AG04450 (cell line): ENCODE results near the gene GCNT2. TPM values are rescaled to one million over a fixed set of nuclear protein-coding genes. Genes with fewer than 3 reads are reported as not detected.
"Not testable (repeated sequence)": the region's sequence is repeated elsewhere in the genome, so short reads cannot be mapped to it uniquely, and the experiment has no call there.

ENCODE experiments used
- CTCF ChIA-PET: fragments of 300-600, 350-600 bp; formaldehyde crosslinking; extraction: SDS; loops from one replicate; lab custom pipeline; 2022; ENCODE audit warnings: antibody characterized with exemption, inconsistent platforms; lab: Charles Lee
- POLR2A ChIA-PET: fragments of 350-600 bp; formaldehyde crosslinking; extraction: SDS; loops from one replicate; lab custom pipeline; 2021; ENCODE audit warnings: antibody characterized with exemption, inconsistent platforms; lab: Yijun Ruan, JAX
- DNase-seq: peaks from one replicate; pipeline ENCODE4 v3.0.0-alpha.2; 2011; ENCODE audit warnings: low read depth, low spot score
- H3K27ac ChIP-seq: one replicate; pipeline ENCODE4 v1.5.1; 2012; ENCODE audit warnings: low read depth, low read length, control low read depth
- H3K27me3 ChIP-seq: one replicate; pipeline ENCODE4 v1.6.0; 2012; ENCODE audit warnings: low read length; ENCODE audit not compliant: control insufficient read depth, insufficient read depth
- H3K4me3 ChIP-seq: 2 replicates; pipeline ENCODE4 v1.5.1; 2011; ENCODE audit warnings: mild to moderate bottlenecking, low read depth, low read length, control low read depth
- H3K9me3 ChIP-seq: 2 replicates; pipeline ENCODE4 v1.5.1; 2012; ENCODE audit warnings: low read length; ENCODE audit not compliant: control insufficient read depth, insufficient read depth
- polyA plus RNA-seq: library from polyadenylated mRNA; depleted of rRNA; stranded (reverse); fragments of >200 nt; gene quantifications from 2 replicates; pipeline ENCODE4 v1.2.3, GENCODE V29; 2011
- TF ChIP-seq, protein P1 (sequence below): IDR thresholded peaks from 2 replicates; pipeline ENCODE4 v1.5.1; 2011; ENCODE audit warnings: low read depth, low read length, control low read depth, inconsistent platforms

Gene GCNT2
- polyA plus RNA-seq, 1 experiment: 2.5 TPM

DNA sequence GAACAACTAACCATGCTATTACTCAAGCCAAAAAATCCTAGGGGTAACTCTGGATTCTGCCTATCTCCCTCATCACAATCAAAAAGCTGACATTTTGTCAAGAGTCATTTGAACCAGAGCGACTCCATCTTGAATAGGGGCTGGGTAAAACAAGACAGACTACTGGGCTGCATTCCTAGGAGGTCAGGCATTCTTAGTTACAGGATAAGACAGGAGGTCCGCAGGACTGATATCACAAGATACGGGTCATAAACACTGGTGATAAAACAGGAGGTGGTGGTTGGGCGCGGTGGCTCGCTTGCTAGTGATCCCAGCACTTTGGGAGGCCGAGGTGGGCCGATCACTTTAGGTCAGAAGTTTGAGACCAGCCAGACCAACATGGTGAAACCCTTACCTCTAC, 141.1 kb downstream of the GCNT2 start:
- TF ChIP-seq, protein P1, sequence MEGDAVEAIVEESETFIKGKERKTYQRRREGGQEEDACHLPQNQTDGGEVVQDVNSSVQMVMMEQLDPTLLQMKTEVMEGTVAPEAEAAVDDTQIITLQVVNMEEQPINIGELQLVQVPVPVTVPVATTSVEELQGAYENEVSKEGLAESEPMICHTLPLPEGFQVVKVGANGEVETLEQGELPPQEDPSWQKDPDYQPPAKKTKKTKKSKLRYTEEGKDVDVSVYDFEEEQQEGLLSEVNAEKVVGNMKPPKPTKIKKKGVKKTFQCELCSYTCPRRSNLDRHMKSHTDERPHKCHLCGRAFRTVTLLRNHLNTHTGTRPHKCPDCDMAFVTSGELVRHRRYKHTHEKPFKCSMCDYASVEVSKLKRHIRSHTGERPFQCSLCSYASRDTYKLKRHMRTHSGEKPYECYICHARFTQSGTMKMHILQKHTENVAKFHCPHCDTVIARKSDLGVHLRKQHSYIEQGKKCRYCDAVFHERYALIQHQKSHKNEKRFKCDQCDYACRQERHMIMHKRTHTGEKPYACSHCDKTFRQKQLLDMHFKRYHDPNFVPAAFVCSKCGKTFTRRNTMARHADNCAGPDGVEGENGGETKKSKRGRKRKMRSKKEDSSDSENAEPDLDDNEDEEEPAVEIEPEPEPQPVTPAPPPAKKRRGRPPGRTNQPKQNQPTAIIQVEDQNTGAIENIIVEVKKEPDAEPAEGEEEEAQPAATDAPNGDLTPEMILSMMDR: no peak
- ChIA-PET POLR2A (no interaction called here), CTCF (interaction anchor here (0.6 to 1.0 kb wide), 2 partner anchors 152 to 1146 kb away, joined by 3 to 8 read pairs; no protein-coding TSS in a partner anchor)
- Histone ChIP-seq H3K27me3 (peaks cover 2% of the 10 kb centered on the region), H3K27ac (no peak overlapping the region), H3K9me3 (peaks cover 8% of the 10 kb centered on the region; the same call in 1 of the 2 replicates), H3K4me3 (no peak overlapping the region)
- DNase-seq: no peak

DNA sequence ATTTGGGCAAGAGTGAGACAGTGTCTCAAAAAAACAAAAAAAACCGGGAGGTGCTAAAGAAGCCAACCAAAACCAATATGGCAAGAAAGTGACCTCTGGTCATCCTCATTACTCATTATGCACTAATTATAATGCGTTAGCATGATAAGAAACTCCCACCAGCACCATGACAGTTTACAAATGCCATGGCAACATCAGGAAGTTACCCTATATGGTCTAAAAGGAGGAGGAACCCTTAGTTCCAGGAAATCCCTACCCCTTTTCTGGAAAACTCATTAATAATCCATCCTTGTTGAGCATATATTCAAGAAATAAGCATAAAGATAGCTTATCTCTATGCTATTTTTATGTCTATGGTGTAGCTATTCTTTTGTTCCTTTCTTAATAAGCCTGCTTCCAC, 141.6 kb downstream of the GCNT2 start:
- Histone ChIP-seq H3K4me3 (no peak overlapping the region), H3K27ac (no peak overlapping the region), H3K9me3 (peaks cover 8% of the 10 kb centered on the region; the same call in 1 of the 2 replicates), H3K27me3 (peaks cover 2% of the 10 kb centered on the region)
- TF ChIP-seq, protein P1: no peak
- ChIA-PET CTCF (interaction anchor here (0.7 kb wide), 1 partner anchor 139 kb away, joined by 7 read pairs; no protein-coding TSS in a partner anchor), POLR2A (no interaction called here)
- no peak for DNase-seq

DNA sequence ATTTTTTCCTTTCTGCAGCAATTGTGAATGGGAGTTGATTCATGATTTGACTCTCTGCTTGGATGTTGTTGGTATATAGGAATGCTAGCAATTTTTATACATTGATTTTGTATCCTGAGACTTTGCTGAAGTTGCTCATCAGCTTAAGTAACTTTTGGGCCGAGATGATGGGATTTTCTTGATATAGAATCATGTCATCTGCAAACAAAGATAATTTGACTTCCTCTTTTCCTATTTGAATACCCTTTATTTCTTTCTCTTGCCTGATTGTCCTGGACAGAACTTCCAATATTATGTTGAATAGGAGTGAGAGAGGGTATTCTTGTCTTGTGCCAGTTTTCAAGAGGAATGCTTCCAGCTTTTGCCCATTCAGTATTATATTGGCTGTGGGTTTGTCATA, 144.4 kb downstream of the GCNT2 start:
- DNase-seq, H3K9me3 ChIP-seq, CTCF ChIA-PET, H3K27me3 ChIP-seq, H3K4me3 ChIP-seq, H3K27ac ChIP-seq, POLR2A ChIA-PET: not testable (repeated sequence)

DNA sequence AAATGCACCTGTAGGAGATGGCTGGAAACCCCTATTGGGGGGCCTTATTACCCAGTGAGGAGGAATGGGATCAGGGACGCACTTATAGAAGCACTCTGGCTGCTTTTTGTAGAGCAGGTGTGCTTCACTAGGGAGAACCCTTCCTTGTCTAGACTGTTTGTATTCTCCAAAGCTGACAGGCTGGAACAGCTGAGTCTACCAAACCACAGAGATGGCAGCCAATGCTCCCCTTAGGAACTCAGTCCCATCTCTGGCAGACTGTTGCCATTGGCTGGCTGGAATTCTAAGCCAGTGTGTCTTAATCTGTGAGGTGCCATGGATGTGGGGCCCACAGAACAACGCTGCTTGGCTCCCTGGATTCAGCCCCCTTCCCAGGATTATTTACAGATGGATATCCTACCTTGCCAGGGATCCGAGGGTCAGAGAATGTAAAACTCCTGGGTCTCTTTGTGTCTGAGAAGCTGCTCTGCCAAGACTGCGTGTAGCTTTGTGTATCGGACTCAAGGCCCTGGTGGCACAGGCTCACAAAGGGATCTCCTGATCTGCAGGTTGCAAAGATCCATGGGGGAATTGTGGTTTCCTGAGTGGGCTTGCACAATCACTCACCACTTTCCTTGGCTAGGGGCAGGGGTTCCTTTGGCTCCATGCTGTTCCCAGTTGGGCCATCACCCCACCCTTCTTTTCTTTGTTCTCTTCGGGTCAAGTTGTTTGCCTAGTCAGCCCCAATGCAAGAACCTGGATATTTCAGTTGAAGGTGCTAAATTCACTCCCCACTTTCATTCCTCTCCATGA, 147.2 kb downstream of the GCNT2 start:
- DNase-seq: no peak
- Histone ChIP-seq H3K4me3 (no peak overlapping the region), H3K27ac (no peak overlapping the region), H3K9me3 (no peaks in the 10 kb centered on the region), H3K27me3 (peaks cover 6% of the 10 kb centered on the region)
- ChIA-PET POLR2A (no interaction called here), CTCF (interaction anchor here (1.2 kb wide), 1 partner anchor 189 kb away, joined by 4 read pairs; no protein-coding TSS in a partner anchor)
- TF ChIP-seq, protein P1: no peak

DNA sequence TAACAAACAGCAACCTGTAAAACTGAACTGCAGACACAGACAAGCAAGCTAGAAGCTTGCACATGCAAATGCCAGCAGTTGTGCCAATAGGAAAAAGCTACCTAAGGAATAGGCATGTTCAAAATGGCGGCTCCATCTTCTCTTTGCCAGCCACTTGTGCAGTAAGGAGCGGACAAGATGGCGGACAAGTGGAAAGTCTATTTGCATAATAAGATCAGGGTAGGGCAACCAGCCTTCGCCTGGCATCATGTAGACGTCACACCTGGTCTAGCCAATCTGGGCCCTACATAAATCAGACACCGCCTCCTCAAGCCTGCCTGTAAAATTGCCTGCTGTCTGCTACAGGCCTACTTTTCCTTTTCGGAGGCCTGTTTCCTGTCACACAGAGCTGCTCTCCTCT, 155.3 kb downstream of the GCNT2 start:
- H3K9me3 ChIP-seq: no peaks in the 10 kb centered on the region
- peaks cover 3% of the 10 kb centered on the region for H3K27me3 ChIP-seq
- H3K4me3 ChIP-seq: no peak overlapping the region
- no peak overlapping the region for H3K27ac ChIP-seq
- DNase-seq: no peak
- TF ChIP-seq, protein P1: no peak
- CTCF ChIA-PET: no interaction called here
- POLR2A ChIA-PET: no interaction called here
